Nephron progenitor cell (in vitro differentiated cells): Measurements from ENCODE around the gene NGEF.

ENCODE experiments used
- DNase-seq: peaks from one replicate; pipeline ENCODE4 v3.0.0; 2021
- H3K27ac Mint-ChIP-seq: 2 replicates; pipeline ENCODE4 v1.8.0; 2021; ENCODE audit warnings: mild to moderate bottlenecking, moderate library complexity, mixed read lengths
- H3K27me3 Mint-ChIP-seq: 2 replicates; pipeline ENCODE4 v1.8.0; 2021; ENCODE audit warnings: mild to moderate bottlenecking, low read depth, mixed read lengths; ENCODE audit not compliant: poor library complexity
- H3K36me3 Mint-ChIP-seq: 2 replicates; pipeline ENCODE4 v1.8.0; 2021; ENCODE audit warnings: low read depth, mixed read lengths
- H3K4me1 Mint-ChIP-seq: 2 replicates; pipeline ENCODE4 v1.8.0; 2021; ENCODE audit warnings: mixed read lengths
- H3K4me3 Mint-ChIP-seq: 2 replicates; pipeline ENCODE4 v1.8.0; 2021; ENCODE audit warnings: mild to moderate bottlenecking, moderate library complexity, mixed read lengths
- H3K9me3 Mint-ChIP-seq: 2 replicates; pipeline ENCODE4 v1.8.0; 2021; ENCODE audit warnings: mild to moderate bottlenecking, moderate library complexity, mixed read lengths
- CTCF ChIP-seq: fragments of 200-600 bp; sonication (generic); IDR thresholded peaks from 2 replicates; pipeline ENCODE4 v1.5.0; 2021; ENCODE audit warnings: antibody characterized with exemption

Gene NGEF

GRCh38 chr2:232937278-232937906 is 75.7 kb downstream of the NGEF start:
- H3K36me3 Mint-ChIP-seq = no peaks in the 10 kb centered on the region
- TF ChIP-seq CTCF = no peak
- no peaks in the 10 kb centered on the region for H3K4me1 Mint-ChIP-seq
- H3K27ac Mint-ChIP-seq = no peak overlapping the region
- H3K4me3 Mint-ChIP-seq = no peak overlapping the region
- peaks cover 39% of the 10 kb centered on the region for H3K27me3 Mint-ChIP-seq
- DNase-seq = no peak
- H3K9me3 Mint-ChIP-seq = peaks cover 24% of the 10 kb centered on the region

- Mint-ChIP-seq H3K4me1 (peaks cover 3% of the 10 kb centered on the region), H3K27ac (no peak overlapping the region), H3K27me3 (peaks cover 74% of the 10 kb centered on the region), H3K36me3 (no peaks in the 10 kb centered on the region), H3K9me3 (peaks cover 12% of the 10 kb centered on the region), H3K4me3 (no peak overlapping the region)
- DNase-seq = no peak
- no peak for TF ChIP-seq CTCF
Observed at GRCh38 chr2:232931636-232932035, 81.4 kb downstream of the NGEF start.

GRCh38 chr2:232930059-232930400 is 83.0 kb downstream of the NGEF start:
- Mint-ChIP-seq H3K27me3 (peaks cover 81% of the 10 kb centered on the region), H3K27ac (no peak overlapping the region), H3K4me1 (peaks cover 15% of the 10 kb centered on the region), H3K4me3 (peak overlapping the region; percentile 75), H3K9me3 (peaks cover 12% of the 10 kb centered on the region), H3K36me3 (no peaks in the 10 kb centered on the region)
- DNase-seq = no peak
- TF ChIP-seq CTCF = no peak

- DNase-seq = no peak
- peaks cover 15% of the 10 kb centered on the region for H3K9me3 Mint-ChIP-seq
- H3K27ac Mint-ChIP-seq = no peak overlapping the region
- H3K4me1 Mint-ChIP-seq = peaks cover 15% of the 10 kb centered on the region
- TF ChIP-seq CTCF = no peak
- peaks cover 85% of the 10 kb centered on the region for H3K27me3 Mint-ChIP-seq
- H3K36me3 Mint-ChIP-seq = no peaks in the 10 kb centered on the region
- H3K4me3 Mint-ChIP-seq = peak overlapping the region; percentile 75
Observed at GRCh38 chr2:232929303-232930058, 83.6 kb downstream of the NGEF start.

GRCh38 chr2:232928551-232929302 is 84.3 kb downstream of the NGEF start:
- Mint-ChIP-seq H3K4me1 (peaks cover 15% of the 10 kb centered on the region), H3K27ac (no peak overlapping the region), H3K9me3 (peaks cover 17% of the 10 kb centered on the region), H3K4me3 (peak overlapping the region; percentile 78), H3K36me3 (no peaks in the 10 kb centered on the region), H3K27me3 (peaks cover 85% of the 10 kb centered on the region)
- no peak for TF ChIP-seq CTCF
- DNase-seq = peak; percentile 12
